ENCODE data around the gene CCDC9.
A peak's percentile ranks its signal among the peaks of the same experiment; 100 is the strongest.

CCDC9 gene

DNA sequence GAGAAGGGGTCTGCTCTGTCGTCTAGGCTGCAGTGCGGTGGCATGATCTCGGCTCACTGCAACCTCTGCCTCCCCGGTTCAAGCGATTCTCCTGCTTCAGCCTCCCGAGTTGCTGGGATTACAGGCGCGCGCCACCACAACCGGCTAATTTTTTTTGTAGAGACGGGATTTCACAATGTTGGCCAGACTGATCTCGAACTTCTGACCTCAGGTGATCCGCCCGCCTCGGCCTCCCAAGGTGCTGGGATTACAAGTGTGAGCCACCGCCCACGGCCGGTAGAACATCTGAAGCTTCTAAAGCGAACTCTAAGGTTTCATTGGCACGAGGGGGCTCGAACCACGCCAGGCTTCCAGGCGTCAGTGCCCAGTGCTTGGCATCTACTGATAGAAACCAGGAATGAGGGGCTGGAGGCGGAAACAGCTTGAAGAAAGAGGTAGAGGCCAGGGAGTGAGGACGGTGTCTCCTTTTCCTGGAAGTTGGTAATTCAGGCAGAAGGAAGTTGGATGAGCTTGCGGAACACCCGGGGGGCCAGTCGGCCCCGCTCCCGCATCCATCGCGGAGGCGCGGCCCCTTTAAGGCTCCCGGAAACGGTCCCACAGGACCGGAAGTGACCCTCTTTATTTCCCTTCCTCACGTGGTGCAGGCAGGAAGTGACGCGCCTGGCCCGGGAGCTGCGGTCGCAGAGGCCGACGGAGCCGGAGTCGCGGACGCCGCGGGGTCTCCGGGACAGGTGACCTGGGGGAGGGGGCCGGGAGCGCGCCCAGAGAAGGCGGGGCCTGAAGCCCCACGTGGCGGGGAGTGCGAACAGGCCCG, at the start of gene CCDC9:
CCDC9 (plus strand) TSS at position 647 of the 814 bp plus-strand sequence. CDS start 1,876 bp downstream, outside the sequence.
- no peak for TF ChIP-seq ZNF274 (IDR thresholded peaks at IDR 0.05; ENCODE audit: low read depth, low read length)
- peak within 1 kb of the TSS; percentile 69 for H3K4me3 ChIP-seq (ENCODE audit: low read length)

DNA sequence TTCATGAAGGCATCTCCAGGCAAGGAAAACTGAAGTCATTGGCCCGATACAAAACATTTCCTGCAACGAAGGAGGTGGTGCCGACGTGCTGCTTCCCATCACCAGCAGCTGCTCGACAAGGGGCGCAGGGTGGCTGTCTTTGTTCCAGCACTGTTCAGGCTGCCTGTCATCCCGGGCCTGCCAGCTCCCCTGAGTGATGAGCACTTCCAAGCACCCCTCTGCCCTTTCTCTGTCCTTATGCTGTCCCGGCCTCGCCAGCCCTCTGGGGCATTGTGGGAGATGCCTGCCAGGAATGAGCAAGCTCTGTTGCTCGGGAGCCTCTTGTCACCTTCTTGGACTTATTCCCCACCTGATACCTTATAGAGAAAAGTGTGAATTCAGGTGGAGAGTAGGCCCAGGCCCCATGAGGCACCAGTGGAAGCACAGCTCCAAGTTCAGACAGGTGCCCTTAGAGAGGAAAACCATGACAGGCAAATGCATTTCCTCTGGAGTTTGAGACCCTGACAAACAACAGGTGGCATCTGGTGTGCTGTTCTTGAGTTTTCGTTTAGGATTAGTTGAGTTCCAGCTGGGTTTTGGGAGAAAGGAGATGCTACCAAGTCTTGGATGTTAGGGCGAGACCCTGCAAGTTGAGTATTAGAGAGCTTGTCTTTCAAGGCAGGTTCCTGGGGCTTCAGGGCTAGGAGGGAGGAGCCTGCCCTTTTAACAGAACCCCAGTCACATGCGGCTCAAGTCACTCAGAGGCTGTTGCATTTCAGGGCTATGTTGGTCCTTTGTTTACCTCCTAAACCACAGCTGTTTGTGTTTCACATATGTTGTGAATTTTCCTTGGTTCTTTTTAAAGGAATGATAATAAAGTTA, 46.8 kb upstream of the CCDC9 start:
- H3K4me3 ChIP-seq (ENCODE audit: low read length): no peak overlapping the region
- TF ChIP-seq ZNF274 (IDR thresholded peaks at IDR 0.05; ENCODE audit: low read depth, low read length): no peak

- no peak for TF ChIP-seq ZNF274 (IDR thresholded peaks at IDR 0.05; ENCODE audit: low read depth, low read length)
- no peak overlapping the region for H3K4me3 ChIP-seq (ENCODE audit: low read length)
These were observed 46.2 kb upstream of the CCDC9 start for GRCh38 chr19:47210180-47210490.

DNA sequence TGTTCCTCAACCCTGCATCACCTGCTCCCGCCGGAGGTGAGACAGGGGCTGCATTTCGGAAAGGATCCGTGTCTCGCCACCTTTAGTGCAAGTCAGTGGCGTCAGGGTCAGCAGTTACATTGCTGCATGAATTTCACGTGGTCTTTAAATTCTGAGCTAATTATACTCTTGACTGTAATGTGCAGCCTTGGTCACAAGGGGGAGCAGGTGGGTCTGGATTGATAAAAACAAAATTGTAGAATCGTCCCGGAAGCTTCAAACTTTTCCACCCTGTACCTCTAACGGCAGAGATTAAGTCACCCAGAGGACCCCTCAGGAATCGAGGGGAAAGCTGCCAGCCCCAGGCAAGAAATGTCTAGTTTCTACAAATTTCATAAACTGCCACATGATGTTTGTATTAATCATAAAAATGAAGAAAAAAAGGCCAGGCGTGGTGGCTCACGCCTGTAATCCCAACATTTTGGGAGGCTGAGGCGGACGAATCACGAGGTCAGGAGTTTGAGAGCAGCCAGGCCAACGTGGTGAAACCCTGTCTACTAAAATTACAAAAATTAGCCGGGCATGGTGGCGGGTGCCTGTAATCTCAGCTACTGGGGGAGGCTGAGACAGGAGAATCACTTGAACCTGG, 45.5 kb upstream of the CCDC9 start:
- no peak overlapping the region for H3K4me3 ChIP-seq (ENCODE audit: low read length)
- TF ChIP-seq ZNF274 (IDR thresholded peaks at IDR 0.05; ENCODE audit: low read depth, low read length): no peak

DNA sequence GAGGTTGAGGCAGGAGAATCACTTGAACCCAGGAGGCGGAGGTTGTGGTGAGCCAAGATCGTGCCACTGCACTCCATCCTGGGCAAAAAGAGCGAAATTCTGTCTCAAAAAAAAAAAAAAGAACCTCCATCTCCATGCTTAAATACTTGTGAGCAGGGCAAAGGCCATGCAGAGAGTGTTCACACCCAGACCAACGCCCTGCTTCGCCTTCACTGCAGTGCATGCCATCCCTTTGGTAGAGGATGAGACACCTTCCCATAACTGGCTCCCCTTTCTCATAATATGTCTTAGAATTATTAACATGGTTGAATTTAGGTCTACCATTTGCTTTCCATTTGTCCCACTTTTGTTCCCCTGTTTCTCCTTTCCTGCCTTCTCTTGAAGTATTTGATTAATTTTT, 40.7 kb upstream of the CCDC9 start:
- no peak for TF ChIP-seq ZNF274 (IDR thresholded peaks at IDR 0.05; ENCODE audit: low read depth, low read length)
- no peak overlapping the region for H3K4me3 ChIP-seq (ENCODE audit: low read length)

DNA sequence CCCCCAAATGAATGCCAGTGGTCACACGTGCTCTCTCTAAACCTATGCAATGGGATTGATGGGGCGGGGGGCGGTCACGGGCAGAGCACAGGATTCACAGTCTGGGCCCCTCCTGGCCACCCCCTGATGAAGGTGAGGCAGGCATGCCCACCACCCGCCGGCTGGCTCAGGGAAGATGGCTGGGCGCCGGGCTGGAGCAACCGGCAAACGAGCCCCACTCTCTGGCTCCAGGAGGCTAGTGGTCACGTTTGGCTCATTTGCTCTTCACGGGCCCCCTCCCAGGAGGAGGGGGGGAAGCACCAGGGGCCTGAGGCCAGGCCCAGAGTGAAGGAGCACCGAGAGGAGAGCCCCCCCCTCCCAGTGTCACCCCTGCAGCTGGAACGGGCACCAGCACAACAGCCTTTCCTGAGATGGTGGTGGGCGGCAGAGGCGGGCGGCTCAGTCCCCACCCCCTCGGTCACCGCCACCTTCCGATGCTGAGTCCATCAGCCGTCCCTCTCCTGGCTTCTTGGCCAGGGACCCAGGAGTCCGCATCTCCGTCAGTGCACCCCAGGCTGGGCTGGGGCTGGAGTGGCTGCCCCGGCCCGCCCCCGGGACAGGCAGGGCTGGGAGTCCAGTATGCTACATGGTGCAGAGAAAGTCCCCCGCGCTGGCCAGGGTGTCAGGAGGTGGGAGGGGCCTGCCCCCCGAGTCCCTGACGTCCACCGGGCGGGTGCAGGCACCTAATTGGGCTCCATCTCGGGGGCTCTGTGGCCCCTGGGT, 35.1 kb upstream of the CCDC9 start:
- no peak overlapping the region for H3K4me3 ChIP-seq (ENCODE audit: low read length)
- TF ChIP-seq ZNF274 (IDR thresholded peaks at IDR 0.05; ENCODE audit: low read depth, low read length): no peak

GRCh38 chr19:47221890-47222289, 34.4 kb upstream of the CCDC9 start:
- TF ChIP-seq ZNF274 (IDR thresholded peaks at IDR 0.05; ENCODE audit: low read depth, low read length): no peak
- H3K4me3 ChIP-seq (ENCODE audit: low read length): no peak overlapping the region

DNA sequence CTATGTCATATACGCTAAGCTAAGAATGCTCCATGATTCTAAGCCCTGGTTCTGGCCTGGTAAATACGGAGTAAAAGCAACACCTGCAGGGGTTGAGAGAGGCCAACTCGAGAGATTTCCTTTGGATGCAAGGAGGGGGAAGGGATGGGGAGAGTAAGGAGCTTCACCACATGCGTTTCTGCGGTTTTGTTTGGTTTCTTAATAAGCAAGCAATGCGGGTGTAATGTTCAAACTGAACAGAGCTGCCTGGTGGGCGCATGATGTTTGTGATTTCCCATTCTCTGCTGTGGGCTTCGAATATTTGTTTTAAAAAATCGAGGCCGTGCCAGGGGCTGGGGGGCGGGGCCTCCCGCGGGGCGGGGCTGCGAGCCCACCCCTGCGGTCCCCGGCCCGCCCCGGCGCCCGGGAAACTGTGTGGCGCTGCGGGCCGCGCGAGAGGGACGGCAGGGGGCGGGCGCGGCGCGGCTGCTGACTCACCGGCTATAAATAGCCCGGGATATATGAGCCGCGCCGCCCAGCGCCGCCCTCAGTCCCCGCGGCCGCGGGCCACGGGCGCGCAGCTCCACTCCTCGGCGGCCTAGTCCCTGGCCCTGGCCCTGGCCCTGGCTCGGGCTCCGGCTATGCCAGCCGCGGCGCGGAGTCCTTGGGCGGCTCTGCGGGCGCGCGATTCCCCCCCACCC, 30.4 kb upstream of the CCDC9 start:
- TF ChIP-seq ZNF274 (IDR thresholded peaks at IDR 0.05; ENCODE audit: low read depth, low read length): no peak
- peak overlapping the region; percentile 73; the same call in 1 of the 2 replicates for H3K4me3 ChIP-seq (ENCODE audit: low read length)

- no peak for TF ChIP-seq ZNF274 (IDR thresholded peaks at IDR 0.05; ENCODE audit: low read depth, low read length)
- H3K4me3 ChIP-seq (ENCODE audit: low read length): peak overlapping the region; percentile 73; the same call in 1 of the 2 replicates
These were observed 29.6 kb upstream of the CCDC9 start for GRCh38 chr19:47226426-47227351.

GRCh38 chr19:47227352-47228167, 28.8 kb upstream of the CCDC9 start:
- TF ChIP-seq ZNF274 (IDR thresholded peaks at IDR 0.05; ENCODE audit: low read depth, low read length): no peak
- H3K4me3 ChIP-seq (ENCODE audit: low read length): peak overlapping the region; percentile 73

DNA sequence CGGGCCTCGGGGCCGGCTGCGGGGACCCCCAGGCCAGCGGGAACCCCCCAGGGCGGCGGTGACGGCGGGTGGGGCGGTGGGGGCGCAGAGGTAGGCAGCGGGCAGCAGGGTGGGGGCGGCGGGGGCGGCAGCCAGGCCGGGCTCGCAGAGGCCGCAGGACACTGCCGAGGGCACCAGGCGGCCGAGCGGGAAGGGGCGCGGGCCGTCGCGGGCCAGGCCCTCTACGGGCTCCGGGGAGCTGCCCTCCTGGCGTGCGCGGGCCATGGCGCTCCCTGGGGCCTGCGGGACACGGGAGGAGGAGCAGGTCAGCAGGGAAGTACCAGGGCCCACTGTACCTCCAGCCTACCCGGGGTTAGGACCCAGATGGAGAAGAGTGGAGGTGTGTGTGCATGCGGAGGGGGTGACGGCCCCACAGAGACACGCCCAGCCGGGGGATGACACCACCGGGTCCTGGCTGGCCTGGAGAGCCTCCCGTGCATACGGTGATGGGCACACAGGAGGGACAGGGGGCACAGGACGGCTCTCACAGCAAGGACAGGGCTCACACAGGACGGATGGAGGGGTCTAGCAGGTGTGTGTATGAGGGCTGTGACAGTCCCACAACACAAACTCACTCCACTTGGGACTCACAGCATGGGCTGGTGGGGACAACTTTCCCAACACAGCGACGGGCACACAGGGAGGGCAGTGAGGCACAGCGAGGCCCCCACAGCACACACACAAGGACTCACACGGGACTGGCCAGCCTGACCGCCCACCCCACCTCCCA, 28.0 kb upstream of the CCDC9 start:
- H3K4me3 ChIP-seq (ENCODE audit: low read length): peak overlapping the region; percentile 73
- no peak for TF ChIP-seq ZNF274 (IDR thresholded peaks at IDR 0.05; ENCODE audit: low read depth, low read length)

Measured in GM08714 (cell line).